H9 (cell line): ENCODE data around the gene HS3ST6. TPM values are rescaled to one million over a fixed set of nuclear protein-coding genes. Genes with fewer than 3 reads are reported as not detected.

Source experiments
- DNase-seq: peaks from one replicate; pipeline ENCODE4 v3.0.0-alpha.2; 2017
- H2AFZ ChIP-seq: one replicate; pipeline ENCODE4 v1.6.1; 2013; ENCODE audit warnings: mild to moderate bottlenecking, low read length, control low read depth, moderate library complexity
- H2AK5ac ChIP-seq: 2 replicates; pipeline ENCODE4 v1.6.1; 2013; ENCODE audit warnings: low read length, control low read depth, mixed read lengths; ENCODE audit not compliant: insufficient read length
- H2BK120ac ChIP-seq: one replicate; pipeline ENCODE4 v1.6.1; 2013; ENCODE audit warnings: low read depth, mild to moderate bottlenecking, low read length, control low read depth, inconsistent platforms; ENCODE audit not compliant: poor library complexity, severe bottlenecking
- H2BK12ac ChIP-seq: 2 replicates; pipeline ENCODE4 v1.6.1; 2013; ENCODE audit warnings: low read length, control low read depth, mixed read lengths, low read depth; ENCODE audit not compliant: insufficient read length
- H2BK15ac ChIP-seq: 2 replicates; pipeline ENCODE4 v1.6.1; 2013; ENCODE audit warnings: low read depth, low read length, control low read depth
- H2BK20ac ChIP-seq: one replicate; pipeline ENCODE4 v1.6.1; 2013; ENCODE audit warnings: low read depth, mild to moderate bottlenecking, low read length, control low read depth, inconsistent platforms; ENCODE audit not compliant: poor library complexity, severe bottlenecking
- H2BK5ac ChIP-seq: 2 replicates; pipeline ENCODE4 v1.6.1; 2013; ENCODE audit warnings: low read length, control low read depth, mixed read lengths; ENCODE audit not compliant: insufficient read length
- H3K14ac ChIP-seq: 2 replicates; pipeline ENCODE4 v1.6.1; 2013; ENCODE audit warnings: low read length, control low read depth; ENCODE audit not compliant: insufficient read depth
- H3K18ac ChIP-seq: 2 replicates; pipeline ENCODE4 v1.6.1; 2013; ENCODE audit warnings: low read depth, mild to moderate bottlenecking, mixed read lengths, low read length, control low read depth; ENCODE audit not compliant: insufficient read length
- H3K23ac ChIP-seq: 2 replicates; pipeline ENCODE4 v1.6.1; 2013; ENCODE audit warnings: low read length, control low read depth, mixed read lengths, low read depth; ENCODE audit not compliant: insufficient read length
- H3K23me2 ChIP-seq: 2 replicates; pipeline ENCODE4 v1.6.1; 2013; ENCODE audit warnings: low read depth, mild to moderate bottlenecking, mixed read lengths, low read length, control low read depth; ENCODE audit not compliant: insufficient read length, poor library complexity, severe bottlenecking
- H3K27ac ChIP-seq: 2 replicates; pipeline ENCODE4 v1.5.1; 2013; ENCODE audit warnings: low read length, control low read depth, mixed read lengths, low read depth; ENCODE audit not compliant: insufficient read length
- H3K27me3 ChIP-seq: 2 replicates; pipeline ENCODE4 v1.6.1; 2013; ENCODE audit warnings: low read length, control low read depth, inconsistent platforms; ENCODE audit not compliant: insufficient read depth
- H3K4ac ChIP-seq: 2 replicates; pipeline ENCODE4 v1.6.1; 2013; ENCODE audit warnings: low read depth, mild to moderate bottlenecking, control low read depth, inconsistent platforms, low read length, moderate library complexity
- H3K4me1 ChIP-seq: 2 replicates; pipeline ENCODE4 v1.6.1; 2013; ENCODE audit warnings: low read length, control low read depth, inconsistent platforms; ENCODE audit not compliant: insufficient read depth
- H3K4me2 ChIP-seq: 2 replicates; pipeline ENCODE4 v1.6.1; 2013; ENCODE audit warnings: low read length, control low read depth, mixed read lengths; ENCODE audit not compliant: insufficient read length, insufficient read depth
- H3K56ac ChIP-seq: 2 replicates; pipeline ENCODE4 v1.6.1; 2013; ENCODE audit warnings: low read depth, mild to moderate bottlenecking, mixed read lengths, low read length, control low read depth; ENCODE audit not compliant: insufficient read length
- H3K79me1 ChIP-seq: 2 replicates; pipeline ENCODE4 v1.6.1; 2013; ENCODE audit warnings: low read depth, mild to moderate bottlenecking, moderate library complexity, low read length, control low read depth, inconsistent platforms; ENCODE audit not compliant: insufficient read depth, poor library complexity, severe bottlenecking
- H3K79me2 ChIP-seq: 2 replicates; pipeline ENCODE4 v1.6.1; 2013; ENCODE audit warnings: low read length, control low read depth, inconsistent platforms; ENCODE audit not compliant: insufficient read depth
- H3K9ac ChIP-seq: 2 replicates; pipeline ENCODE4 v1.6.1; 2013; ENCODE audit warnings: low read length, control low read depth, mixed read lengths; ENCODE audit not compliant: insufficient read length; ENCODE audit errors: extremely low read depth
- H3K9me3 ChIP-seq: one replicate; pipeline ENCODE4 v1.6.1; 2013; ENCODE audit warnings: low read depth, low read length, inconsistent platforms; ENCODE audit not compliant: control insufficient read depth
- H3T11ph ChIP-seq: one replicate; pipeline ENCODE4 v1.6.1; 2013; ENCODE audit warnings: mild to moderate bottlenecking, low read length, control low read depth, inconsistent platforms
- H4K20me1 ChIP-seq: one replicate; pipeline ENCODE4 v1.6.1; 2013; ENCODE audit not compliant: control insufficient read depth, insufficient read length, insufficient read depth
- H4K5ac ChIP-seq: 2 replicates; pipeline ENCODE4 v1.6.1; 2013; ENCODE audit warnings: low read depth, mild to moderate bottlenecking, mixed read lengths, low read length, control low read depth; ENCODE audit not compliant: insufficient read length
- H4K8ac ChIP-seq: replicated peaks from 2 replicates; pipeline ENCODE4 v1.6.1; 2013; ENCODE audit warnings: low read length, control low read depth, mixed read lengths, low read depth; ENCODE audit not compliant: insufficient read length
- H4K91ac ChIP-seq: 2 replicates; pipeline ENCODE4 v1.6.1; 2013; ENCODE audit warnings: low read depth, mild to moderate bottlenecking, moderate library complexity, mixed read lengths, low read length, control low read depth; ENCODE audit not compliant: insufficient read length
- H3K27ac Mint-ChIP-seq, 3 experiments: 2 replicates in 2 of 3; 3 replicates in 1 of 3; pipeline ENCODE4 v1.8.0; 2020 to 2021; ENCODE audit warnings: mixed read lengths in 3 of 3, mild to moderate bottlenecking in 1 of 3, moderate library complexity in 1 of 3
- H3K27me3 Mint-ChIP-seq: 2 replicates; pipeline ENCODE4 v1.8.0; 2021; ENCODE audit warnings: low read depth, mild to moderate bottlenecking, moderate library complexity, mixed read lengths
- H3K36me3 Mint-ChIP-seq, 3 experiments: 2 replicates in 2 of 3; 3 replicates in 1 of 3; pipeline ENCODE4 v1.8.0; 2020 to 2021; ENCODE audit warnings: low read depth in 3 of 3, mixed read lengths in 3 of 3; ENCODE audit not compliant: insufficient read depth in 1 of 3
- H3K4me1 Mint-ChIP-seq, 2 experiments: 2 replicates each; pipeline ENCODE4 v1.8.0; 2020; ENCODE audit warnings: mixed read lengths in 2 of 2
- H3K4me3 Mint-ChIP-seq, 2 experiments: 2 replicates in 1 of 2; 3 replicates in 1 of 2; pipeline ENCODE4 v1.8.0; 2020 to 2021; ENCODE audit warnings: mild to moderate bottlenecking in 2 of 2, mixed read lengths in 2 of 2, moderate library complexity in 1 of 2
- H3K9me3 Mint-ChIP-seq, 2 experiments: 2 replicates in 1 of 2; 3 replicates in 1 of 2; pipeline ENCODE4 v1.8.0; 2020; ENCODE audit warnings: mild to moderate bottlenecking in 2 of 2, mixed read lengths in 2 of 2, moderate library complexity in 1 of 2
- WGBS: extraction: QIAGEN DNeasy Blood & Tissue Kit; methylation state at CpG from one replicate; pipeline ENCODE4 v1.1.7; 2013; ENCODE audit warnings: missing lambda C conversion rate, low lambda C conversion rate, mixed read lengths; ENCODE audit not compliant: insufficient read length; ENCODE audit errors: extremely low coverage; 5-methylcytosine and 5-hydroxymethylcytosine counted together
- total RNA-seq: library from RNA; stranded (reverse); gene quantifications from 2 replicates; pipeline ENCODE4 v1.2.1, GENCODE V29; 2021
- TF ChIP-seq, protein P1 (sequence below): fragments of 200-600 bp; sonication (generic); conservative IDR thresholded peaks from 3 replicates; pipeline ENCODE4 v1.8.0; 2021; ENCODE audit warnings: antibody characterized with exemption, mild to moderate bottlenecking

The HS3ST6 gene
- total RNA-seq, 1 experiment from 2014 or later: not detected

DNA sequence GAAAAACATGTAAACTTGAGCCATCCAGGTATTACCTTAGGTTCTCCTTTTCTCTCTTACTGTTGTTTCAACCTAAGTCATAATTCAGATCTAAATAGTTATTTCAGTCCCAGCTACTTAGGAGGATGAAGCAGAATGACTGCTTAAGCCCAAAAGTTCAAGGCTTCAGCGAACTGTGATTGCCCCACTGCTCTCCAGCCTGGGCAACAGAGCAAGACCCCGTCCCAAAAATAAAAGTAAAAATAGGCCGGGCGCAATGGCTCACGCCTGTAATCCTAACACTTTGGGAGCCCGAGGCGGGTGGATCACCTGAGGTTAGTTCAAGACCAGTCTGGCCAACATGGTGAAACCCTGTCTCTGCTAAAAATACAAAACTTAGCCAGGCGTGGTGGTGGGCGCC is 55.8 kb downstream of the HS3ST6 start:
- Mint-ChIP-seq H3K27ac (no peak overlapping the region), H3K9me3 (no peaks in the 10 kb centered on the region), H3K36me3 (peaks cover 0 to 2% (median 0%) of the 10 kb centered on the region in 3 experiments; a peak in 1 of 7 replicates), H3K27me3 (peaks cover 60% of the 10 kb centered on the region), H3K4me1 (no peaks in the 10 kb centered on the region), H3K4me3 (no peak overlapping the region)
- Histone ChIP-seq H3K9me3 (no peaks in the 10 kb centered on the region), H2AFZ (no peak overlapping the region), H4K20me1 (no peaks in the 10 kb centered on the region), H3K4me1 (no peaks in the 10 kb centered on the region), H3K56ac (no peak overlapping the region), H4K8ac (no peak overlapping the region), H3K27me3 (no peaks in the 10 kb centered on the region), H2BK15ac (no peak overlapping the region), H4K5ac (no peak overlapping the region), H4K91ac (no peak overlapping the region), H3K23ac (no peak overlapping the region), H3K4me2 (no peak overlapping the region), H2BK20ac (no peak overlapping the region), H3K27ac (no peak overlapping the region), H3K18ac (no peak overlapping the region), H3K79me2 (no peaks in the 10 kb centered on the region), H3T11ph (no peak overlapping the region), H3K79me1 (no peaks in the 10 kb centered on the region), H3K23me2 (no peaks in the 10 kb centered on the region), H3K9ac (no peak overlapping the region), H2BK12ac (no peak overlapping the region), H3K14ac (no peak overlapping the region), H2BK120ac (no peak overlapping the region), H2AK5ac (no peak overlapping the region), H3K4ac (no peak overlapping the region), H2BK5ac (no peak overlapping the region)
- no CpG with 5 or more reads among the region's 9 CpGs for whole genome bisulfite sequencing
- DNase-seq: no peak
- TF ChIP-seq, protein P1, sequence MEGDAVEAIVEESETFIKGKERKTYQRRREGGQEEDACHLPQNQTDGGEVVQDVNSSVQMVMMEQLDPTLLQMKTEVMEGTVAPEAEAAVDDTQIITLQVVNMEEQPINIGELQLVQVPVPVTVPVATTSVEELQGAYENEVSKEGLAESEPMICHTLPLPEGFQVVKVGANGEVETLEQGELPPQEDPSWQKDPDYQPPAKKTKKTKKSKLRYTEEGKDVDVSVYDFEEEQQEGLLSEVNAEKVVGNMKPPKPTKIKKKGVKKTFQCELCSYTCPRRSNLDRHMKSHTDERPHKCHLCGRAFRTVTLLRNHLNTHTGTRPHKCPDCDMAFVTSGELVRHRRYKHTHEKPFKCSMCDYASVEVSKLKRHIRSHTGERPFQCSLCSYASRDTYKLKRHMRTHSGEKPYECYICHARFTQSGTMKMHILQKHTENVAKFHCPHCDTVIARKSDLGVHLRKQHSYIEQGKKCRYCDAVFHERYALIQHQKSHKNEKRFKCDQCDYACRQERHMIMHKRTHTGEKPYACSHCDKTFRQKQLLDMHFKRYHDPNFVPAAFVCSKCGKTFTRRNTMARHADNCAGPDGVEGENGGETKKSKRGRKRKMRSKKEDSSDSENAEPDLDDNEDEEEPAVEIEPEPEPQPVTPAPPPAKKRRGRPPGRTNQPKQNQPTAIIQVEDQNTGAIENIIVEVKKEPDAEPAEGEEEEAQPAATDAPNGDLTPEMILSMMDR: no peak
